Measurements from ENCODE around the gene USP7.
A peak's percentile ranks its signal among the peaks of the same experiment; 100 is the strongest.
"Not testable (repeated sequence)": the region's sequence is repeated elsewhere in the genome, so short reads cannot be mapped to it uniquely, and the experiment has no call there.

Gene USP7

DNA sequence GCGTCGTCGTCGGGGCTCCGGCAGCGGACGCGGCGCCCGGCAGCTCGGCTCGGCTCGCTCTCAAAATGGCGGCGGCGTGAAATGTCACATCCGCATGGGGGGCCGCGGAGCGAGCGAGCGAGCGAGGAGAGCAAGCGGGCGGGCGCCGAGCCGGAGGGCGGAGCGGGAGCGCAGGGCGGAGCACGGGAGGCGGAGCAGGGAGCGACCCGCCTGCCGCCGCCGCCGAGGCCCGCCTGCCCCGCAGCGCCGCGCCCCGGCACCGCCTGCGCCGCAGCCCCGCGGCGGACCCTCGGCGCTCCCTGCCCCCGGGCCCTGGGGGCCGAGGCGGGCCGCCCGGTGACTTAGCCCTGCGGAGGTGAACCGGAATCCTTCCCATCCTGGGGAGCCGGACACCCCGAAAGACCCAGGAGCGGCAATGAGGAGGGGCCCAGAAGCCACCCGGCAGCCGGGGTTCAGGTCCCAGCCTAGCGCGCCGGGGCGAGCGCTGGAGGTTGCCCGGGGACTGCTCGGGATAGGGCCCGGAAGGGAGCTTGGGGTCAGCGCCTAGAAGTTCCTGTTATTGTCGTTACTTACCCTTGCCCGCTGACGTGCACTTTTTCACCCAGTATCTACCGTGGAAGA lies at the start of gene USP7:
USP7 (minus strand) TSS at position 86 of the 621 bp plus-strand sequence. CDS start 621 bp downstream, outside the sequence.
- peak; percentile 86 for DNase-seq

DNA sequence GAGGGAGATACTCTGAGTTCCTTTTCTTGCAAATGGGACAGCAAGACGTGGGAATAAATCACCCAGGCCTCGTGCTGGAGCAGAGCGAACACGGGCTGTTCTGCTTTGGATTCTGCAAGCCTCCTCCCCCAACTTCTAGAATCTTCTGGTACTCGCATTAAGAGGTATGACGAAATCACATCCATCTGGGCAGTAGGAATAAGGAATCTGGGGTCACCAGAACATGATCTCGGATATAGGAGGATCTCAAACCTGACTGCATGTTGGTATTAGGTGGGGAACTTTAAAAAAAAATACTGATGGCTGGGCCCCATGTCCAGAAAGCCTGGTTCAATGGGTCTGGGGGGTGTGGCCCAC lies 49.8 kb upstream of the USP7 start:
- no peak for DNase-seq

DNA sequence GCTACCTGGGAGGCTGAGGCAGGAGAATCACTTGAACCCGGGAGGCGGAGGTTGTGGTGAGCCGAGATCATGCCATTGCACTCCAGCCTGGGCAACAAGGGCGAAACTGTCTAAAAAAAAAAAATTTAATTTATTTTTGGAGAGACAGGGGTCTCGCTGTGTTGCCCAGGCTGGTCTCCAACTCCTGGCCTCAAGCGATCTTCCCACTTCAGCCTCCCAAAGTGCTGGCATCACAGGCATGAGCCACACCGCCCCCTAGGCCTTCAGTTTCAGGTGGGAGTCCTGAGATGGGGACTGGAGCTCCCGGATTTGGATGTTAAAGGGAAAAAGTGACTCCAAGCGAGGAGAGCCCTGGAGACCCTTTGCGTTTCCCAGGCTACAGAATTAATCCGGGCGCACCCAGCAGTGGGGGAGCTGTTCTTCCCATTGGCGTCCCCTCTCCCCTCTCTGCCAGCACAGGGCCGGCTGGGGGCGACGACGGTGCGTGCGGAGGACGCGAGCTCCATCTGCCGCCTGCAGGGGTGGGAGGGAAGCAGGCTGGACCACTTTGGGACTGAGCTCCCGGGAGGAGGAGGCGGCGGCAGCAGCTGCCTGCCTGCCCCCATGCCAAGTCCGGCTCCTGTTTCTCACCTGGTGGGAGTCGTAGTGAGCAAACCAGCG lies 49.3 kb upstream of the USP7 start:
- no peak for DNase-seq

DNA sequence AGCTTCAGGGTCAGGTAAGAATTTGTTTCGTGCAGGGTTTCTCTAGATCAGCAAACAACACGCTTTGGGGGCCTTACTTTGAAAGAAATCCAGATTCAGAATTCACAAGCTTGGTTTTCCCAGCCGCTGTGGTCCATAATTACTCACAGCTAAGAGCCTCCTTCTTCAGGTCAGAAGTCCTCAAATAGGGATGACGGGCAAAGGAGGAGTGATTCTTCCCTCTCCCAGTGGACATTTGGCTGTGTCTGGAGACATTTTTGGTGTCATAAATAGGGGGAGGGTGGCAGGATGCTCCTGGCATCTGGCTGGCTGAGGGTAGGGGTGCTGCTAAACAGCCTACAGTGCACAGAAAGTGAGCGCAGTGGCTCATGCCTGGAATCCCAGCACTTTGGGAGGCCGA lies 48.6 kb upstream of the USP7 start:
- no peak for DNase-seq

DNA sequence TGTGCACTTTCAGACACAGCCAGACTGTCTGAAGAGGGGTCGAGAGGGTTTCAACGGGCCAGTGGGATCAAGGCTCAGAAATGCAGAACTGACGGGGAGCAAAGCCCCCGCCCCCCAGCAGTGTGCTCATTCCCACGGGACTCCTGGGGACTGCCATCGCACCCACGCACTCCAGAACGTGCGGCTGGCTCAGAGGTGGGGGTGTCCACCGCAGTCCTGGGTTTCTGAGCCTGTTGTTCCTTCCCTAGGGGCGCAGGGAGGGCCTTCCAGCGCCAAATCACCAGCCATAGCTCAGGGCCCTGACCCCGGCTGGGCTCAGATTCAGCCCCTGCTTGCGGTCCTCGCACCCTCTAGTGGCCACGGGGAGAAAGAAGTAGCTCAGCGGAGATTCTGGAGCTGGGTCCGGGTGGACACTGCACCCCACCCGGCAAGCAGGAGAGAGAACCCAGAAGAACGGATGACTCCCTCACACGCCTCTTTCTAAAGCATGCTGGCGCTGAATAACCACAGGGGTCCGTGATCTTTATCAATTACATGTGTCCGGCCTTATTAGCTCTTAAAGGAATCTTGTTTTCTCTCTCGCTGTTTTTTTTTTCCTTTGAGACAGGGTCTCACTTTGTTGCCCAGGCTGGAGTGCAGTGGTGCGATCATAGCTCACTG lies 45.0 kb upstream of the USP7 start:
- DNase-seq = peak; percentile 58

DNA sequence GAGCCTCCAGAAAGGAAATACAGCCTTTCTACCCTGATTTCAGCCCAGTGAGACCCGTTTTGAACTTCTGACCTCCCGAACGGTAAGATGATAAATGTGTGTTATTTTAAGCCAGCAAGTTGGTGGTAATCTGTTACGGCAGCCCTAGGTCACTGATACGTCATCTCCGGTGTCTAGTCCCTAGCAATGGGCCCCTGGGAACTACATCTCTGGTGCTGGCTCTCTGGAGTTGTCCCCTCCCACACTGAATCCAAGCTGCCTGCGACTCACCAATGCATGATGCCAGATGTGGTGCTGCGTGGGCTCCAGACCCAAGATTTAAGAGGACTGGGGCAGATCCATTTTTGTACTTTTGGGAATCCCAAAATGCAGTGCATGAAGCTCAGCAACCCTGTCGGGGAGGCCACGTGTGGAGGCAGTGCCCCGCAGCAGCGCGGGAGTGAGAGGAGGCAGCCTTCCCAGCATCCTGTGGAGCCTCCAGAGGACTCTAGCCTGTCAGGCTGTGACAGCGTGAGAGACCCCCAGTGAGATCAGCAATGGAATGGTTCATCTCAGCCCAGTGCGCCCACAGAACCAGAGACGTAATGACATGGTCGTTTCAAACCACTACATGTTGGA lies 43.6 kb upstream of the USP7 start:
- DNase-seq = no peak

DNA sequence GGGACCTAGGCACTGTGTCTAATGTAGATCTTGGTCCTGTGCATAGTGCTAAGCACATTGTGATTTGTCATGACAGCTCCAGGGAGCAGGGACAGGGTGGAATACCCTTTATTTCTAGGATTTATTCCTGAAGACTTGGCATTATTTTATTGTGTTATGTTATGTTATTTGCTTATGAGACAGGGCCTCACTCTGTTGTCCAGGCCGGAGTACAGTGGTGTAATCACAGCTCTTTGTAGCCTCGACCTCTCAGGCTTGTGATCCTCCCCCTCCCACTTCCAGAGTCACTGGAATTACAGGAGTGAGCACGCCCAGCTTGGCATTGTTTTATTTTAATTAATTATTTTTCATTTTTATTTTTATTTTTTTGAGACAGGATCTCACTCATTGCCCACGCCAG lies 40.5 kb upstream of the USP7 start:
- DNase-seq = no peak

DNA sequence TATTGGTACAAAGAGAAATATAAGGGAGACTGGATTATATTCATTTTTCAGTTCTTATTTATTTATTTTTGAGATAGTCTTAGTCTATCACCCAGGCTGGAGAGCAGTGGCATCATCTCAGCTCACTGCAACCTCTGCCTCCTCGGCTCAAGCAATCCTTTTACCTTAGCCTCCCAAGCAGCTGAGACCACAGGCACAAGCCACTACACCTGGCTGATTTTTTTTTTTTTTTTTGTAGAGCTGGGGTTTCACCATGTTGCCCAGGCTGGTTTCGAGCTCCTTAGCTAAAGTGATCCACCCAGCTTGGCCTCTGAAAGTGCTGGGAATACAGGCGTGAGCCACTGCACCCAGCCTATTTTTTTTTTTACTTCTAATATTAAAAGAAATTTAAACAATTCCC lies 40.1 kb upstream of the USP7 start:
- no peak for DNase-seq

DNA sequence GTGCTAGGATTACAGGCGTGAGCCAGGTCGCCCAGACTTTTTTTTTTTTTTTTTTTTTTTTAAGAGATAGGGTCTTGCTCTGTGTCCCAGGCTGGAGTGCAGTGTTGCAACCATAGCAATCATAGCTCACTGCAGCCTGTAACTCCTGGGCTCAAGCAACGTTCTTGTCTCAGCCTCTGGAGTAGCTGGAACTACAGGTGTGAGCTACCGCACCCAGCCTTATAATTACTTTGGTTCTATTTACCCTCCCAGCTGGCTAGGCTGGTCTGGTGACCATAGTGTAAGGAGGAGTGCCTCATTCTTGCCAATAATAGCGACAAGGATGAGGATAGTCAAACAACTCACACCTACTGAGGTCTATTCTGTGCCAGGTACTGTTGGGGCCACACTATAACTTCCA lies 39.6 kb upstream of the USP7 start:
- DNase-seq = no peak

DNA sequence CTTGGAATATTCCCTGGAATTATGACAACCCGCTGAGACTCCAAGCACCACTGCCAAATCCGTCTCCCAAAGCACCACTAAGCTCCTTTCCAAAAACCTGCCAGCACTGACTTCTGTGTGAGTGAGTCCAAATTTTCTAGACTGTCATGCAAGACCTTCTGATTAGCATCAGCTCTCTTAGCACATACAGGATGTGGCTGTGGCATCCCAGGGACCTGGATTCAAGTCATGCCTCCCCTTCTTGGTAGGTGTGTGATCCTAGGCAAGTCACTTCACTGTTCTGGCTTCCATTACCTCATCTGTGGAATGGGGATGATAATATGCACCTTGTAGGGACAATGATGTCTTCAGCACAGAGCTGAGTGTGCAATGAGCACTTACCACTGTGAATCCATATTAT lies 38.3 kb upstream of the USP7 start:
- no peak for DNase-seq

DNA sequence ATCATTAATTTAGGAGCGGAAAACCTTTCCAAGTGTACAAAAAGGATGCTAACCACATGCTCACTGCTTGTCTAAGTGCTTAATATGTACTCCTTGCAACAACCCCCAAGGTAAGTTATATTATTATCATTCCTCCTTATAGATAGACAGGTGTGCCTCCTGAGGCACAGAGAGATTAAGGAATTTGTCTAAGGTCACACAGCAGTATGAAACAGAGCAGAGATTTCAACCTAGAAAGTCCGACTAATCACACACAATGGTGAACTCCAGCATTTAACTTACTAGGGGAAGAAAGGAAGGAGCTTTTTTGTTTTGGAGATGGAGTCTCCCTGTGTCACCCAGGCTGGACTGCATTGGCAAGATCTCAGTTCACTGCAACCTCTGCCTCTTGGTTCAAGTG lies 37.0 kb upstream of the USP7 start:
- DNase-seq = no peak

DNA sequence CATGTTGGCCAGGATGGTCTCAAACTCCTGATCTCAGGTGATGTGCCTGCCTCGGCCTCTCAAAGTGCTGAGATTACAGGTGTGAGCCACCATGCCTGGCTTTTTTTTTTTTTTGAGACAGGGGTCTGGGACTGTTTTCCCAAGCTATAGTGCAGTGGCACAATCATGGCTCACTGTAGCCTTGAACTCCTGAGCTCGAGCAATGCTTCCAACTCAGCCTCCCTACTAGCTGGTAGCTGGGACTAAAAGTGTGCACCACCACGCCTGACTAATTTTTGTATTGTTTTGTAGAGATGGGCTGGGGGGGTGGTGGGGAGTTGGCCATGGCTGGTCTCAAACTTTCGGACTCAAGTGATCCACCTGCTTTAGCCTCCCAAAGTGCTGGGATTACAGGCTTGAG lies 36.1 kb upstream of the USP7 start:
- DNase-seq = no peak

DNA sequence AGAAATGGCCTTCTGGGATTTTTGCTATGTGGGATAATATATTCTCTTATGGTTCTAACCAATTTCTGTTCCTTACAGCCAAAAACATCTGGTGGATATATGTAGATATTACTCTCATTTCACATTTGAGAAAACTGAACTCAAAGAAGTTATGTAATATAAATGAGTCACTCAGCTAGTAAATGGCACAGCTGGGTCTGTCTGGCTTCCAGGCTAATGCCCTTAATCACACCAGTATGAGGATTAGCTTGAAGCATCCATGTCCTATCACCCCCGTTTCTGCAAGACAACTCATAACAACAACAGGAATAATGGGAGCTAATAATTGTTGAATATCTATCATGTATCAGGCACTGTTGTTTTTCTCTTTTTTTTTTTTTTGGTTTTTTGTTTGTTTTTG lies 34.4 kb upstream of the USP7 start:
- no peak for DNase-seq

DNA sequence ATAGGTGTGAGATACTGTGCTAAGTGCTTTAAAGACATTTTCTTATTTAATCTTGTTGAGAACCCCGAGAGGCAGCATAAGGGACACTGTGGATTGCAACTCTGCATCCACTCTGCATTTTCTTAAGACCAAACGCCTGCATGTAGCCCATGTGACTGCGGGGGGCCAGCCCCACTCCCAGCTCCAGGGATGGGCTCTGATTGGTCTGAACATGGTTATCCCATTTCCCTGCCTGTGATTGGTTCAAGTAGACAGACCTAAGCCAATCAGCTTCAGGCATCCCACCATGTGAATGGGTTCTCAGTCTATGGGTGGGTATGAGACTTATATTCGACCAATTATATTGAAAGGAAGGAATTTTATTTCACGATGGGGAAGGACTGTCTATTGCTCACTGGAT lies 33.2 kb upstream of the USP7 start:
- DNase-seq = no peak

DNA sequence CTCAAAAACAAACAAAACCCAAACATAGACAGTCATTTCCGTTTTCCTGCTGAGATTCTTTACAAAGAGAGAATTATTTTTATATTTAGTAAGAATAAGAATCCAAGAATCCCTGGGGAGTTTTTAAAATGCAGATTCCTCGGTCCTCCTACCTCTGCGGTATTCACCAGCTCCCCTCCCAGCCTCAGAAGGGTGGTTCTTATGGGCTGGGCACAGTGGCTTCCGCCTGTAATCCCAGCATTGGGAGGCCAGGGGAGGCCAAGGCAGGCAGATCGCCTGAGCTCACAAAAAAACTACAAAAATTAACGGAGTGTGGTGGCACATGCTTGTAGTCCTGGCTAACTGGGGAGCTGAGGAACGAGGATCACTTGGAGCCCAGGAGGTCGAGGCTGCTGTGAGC lies 26.7 kb upstream of the USP7 start:
- no peak for DNase-seq

DNA sequence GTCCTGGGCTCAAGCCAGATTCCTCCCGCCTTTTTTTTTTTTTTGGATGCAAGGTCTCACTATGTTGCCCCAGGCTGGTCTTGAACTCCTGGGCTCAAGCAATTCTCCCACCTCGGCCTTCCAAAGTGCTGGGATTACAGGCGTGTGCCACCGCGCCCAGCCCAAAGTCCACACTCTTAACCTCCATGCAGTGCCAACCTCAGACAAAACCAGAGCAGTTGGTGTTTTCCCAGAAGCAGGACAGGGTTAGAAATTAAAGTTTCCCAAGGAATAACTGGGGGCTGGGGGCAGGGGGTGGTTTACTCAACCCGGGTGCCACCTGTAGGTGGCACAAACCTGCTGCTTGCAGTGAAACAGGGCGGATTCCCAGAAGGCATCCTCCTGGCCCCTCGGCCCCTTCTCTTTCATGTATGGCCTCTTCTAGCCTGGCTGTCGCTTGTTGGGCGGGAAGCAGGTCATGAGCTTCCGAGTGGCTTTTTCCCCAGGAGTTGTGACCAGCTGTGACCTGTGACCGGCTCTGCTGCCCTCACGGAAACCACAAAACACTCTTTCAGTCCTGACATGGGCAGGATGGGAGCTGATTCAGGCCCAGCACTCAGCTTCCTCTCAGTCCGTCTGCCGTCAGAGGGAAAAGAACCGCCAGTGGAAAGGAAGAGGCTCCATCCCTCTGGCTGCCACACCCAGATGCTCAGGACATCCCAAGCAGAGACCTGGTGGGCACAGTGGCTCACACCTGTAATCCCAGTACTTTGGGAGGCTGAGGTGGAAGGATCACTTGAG lies 25.6 kb upstream of the USP7 start:
- DNase-seq = no peak

DNA sequence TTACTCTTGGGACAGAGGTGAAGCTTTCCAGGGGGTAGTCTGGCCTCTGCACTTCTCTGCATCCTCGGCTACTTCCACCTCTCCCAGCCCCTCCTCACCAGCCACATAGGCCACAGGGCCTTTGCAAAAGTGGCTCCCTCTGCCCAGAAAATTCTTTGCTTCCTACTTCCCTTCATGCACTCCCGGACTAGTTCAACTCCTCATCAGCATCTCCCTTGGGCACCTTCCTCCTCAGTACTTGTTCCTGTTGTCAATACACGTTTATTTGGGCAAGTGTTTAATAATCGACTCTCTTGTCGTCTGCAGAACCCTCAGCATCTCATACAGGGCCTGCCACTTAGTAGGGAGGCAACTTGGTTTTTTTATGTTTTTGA lies 23.1 kb upstream of the USP7 start:
- DNase-seq = no peak

DNA sequence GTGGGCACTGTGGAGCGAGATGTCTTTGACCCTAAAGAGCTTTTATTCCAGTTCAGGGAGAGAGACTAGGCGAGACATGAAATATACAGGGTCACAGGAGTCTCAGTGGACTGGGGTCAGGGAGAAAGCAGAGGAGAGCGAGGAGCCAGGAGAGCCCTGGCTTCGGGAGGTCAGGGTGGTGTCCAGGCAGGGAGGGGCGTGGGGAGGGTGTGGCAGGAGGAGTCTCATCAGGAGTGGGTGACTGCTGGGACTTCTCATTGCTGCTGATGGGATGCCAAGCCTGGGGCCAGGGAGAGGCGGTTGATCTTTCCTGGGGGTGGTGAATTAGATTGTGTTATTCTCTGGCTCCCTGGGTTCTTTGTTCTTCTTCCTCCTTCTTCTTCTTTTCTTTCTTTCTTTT lies 22.4 kb upstream of the USP7 start:
- no peak for DNase-seq

DNA sequence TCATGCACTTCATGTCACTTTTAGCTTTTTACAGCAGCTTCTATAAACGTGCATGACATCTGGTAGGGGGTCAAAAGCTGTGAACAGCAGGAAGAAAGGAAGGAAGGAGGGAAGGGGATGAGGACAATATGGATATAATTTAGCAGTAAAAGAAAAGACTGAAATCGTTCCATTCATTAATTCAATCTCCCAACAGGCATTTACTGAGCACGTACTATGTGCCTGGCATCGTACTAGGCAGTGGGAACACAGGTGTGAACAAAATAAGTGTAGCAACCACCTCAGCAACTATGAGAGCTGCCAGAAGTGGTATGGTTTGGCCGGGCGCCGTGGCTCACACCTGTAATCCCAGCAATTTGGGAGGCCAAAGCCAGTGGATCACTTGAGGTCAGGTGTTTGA lies 19.1 kb upstream of the USP7 start:
- no peak for DNase-seq

DNA sequence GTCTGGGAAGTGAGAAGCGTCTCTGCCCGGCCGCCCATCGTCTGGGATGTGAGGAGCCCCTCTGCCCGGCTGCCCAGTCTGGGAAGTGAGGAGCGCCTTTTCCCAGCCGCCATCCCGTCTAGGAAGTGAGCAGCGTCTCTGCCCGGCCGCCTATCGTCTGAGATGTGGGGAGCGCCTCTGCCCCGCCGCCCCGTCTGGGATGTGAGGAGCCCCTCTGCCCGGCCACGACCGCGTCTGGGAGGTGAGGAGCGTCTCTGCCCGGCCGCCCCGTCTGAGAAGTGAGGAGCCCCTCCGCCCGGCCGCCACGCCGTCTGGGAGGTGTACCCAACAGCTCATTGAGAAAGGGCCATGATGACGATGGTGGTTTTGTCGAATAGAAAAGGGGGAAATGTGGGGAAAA lies 18.2 kb upstream of the USP7 start:
- not testable (repeated sequence) for DNase-seq

DNA sequence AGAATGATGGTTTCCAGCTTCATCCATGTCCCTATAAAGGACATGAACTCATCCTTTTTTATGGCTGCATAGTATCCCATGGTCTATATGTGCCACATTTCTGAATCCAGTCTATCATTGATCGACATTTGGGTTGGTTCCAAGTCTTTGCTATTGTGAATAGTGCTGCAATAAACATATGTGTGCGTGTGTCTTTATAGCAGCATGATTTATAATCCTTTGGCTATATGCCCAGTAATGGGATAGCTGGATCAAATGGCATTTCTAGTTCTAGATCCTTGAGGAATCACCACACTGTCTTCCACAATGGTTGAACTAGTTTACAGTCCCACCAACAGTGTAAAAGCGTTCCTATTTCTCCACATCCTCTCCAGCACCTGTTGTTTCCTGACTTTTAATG lies 12.5 kb upstream of the USP7 start:
- not testable (repeated sequence) for DNase-seq

DNA sequence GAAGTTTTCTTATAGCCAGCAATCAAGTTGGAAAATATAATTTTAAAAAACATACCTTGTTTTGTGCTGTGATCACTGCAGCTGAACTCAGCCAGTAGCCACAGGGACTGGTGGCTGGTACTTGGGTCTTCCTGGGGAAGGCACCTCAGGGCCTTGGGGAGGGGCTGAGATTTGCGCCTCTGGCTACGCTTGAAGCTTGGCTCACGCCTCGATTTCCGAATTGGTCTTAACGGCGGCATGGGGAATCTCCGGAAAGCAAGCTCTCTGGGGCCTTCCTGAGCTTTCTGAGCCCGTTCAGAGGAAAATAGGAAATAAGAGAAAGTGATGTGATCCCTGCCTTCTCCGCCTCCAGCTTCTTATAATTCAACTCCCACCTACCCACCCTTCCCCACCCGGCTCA lies 11.3 kb upstream of the USP7 start:
- no peak for DNase-seq

DNA sequence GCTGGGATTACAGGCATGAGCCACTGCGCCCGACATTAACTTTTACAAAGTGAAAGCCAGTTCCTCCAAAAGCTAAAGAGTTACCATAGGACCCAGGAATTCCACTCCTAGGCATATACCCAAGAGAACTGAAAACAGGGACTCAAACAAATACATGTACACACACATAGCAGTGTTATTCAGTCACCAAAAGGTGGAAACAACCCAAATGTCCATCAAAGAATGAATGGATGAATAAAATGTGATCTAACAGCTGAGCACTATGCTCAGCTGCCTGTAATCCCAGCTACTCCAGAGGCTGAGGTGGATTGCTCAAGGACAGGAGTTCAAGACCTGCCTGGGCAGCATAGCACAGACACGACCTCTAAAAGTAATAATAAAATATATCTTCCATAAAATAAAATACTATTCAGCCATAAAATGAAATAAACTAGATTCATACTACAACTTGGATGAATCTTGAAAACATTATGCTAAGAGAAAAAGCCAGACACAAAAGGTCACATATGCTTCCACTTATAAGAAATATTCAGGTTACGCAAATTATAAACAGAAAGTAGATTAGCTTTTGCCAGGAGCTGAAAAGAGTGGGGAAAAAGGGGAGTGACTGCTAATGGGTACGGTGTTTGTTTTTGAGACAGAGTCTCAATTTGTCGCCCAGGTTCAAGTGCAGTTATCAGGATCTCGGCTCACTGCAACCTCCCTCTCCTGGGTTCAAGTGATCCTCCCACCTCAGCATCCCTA lies 9.3 kb upstream of the USP7 start:
- DNase-seq = no peak

Measured in activated T-cell treated with anti-CD3 and anti-CD28 coated beads for 4 hours (primary cell).